Measurements from ENCODE around the gene BEND7. TPM values are rescaled to one million over a fixed set of nuclear protein-coding genes. Genes with fewer than 3 reads are reported as not detected.

BEND7 gene
- total and polyA plus RNA-seq, 2 of the 8 experiments (the other 6 are each of a cell fraction or from before 2014, with no cell fraction given): 1.9 to 8.2 TPM

DNA sequence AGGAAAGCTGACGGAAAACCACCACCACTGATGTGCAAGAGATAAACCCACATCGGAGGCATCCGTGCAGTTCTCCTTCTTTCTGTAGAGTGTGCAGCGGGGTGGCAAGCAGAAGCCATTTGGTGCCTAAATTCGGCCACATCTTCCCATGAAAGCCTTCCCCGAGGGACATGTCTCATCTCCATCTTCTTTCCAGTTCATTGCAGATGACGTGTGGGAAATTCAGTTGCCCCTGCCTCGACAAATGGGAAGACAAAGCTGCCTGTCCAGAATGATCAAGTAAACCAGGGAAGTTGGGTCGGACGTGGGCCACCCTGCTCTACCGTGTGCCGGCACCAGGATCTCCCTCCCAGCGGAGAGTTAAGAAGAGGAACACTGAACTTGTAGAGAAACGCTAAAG is 14.5 kb downstream of the BEND7 start:
- TF ChIP-seq, protein P1, sequence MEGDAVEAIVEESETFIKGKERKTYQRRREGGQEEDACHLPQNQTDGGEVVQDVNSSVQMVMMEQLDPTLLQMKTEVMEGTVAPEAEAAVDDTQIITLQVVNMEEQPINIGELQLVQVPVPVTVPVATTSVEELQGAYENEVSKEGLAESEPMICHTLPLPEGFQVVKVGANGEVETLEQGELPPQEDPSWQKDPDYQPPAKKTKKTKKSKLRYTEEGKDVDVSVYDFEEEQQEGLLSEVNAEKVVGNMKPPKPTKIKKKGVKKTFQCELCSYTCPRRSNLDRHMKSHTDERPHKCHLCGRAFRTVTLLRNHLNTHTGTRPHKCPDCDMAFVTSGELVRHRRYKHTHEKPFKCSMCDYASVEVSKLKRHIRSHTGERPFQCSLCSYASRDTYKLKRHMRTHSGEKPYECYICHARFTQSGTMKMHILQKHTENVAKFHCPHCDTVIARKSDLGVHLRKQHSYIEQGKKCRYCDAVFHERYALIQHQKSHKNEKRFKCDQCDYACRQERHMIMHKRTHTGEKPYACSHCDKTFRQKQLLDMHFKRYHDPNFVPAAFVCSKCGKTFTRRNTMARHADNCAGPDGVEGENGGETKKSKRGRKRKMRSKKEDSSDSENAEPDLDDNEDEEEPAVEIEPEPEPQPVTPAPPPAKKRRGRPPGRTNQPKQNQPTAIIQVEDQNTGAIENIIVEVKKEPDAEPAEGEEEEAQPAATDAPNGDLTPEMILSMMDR (IDR thresholded peaks at IDR 0.05; ENCODE audit: control extremely low read depth in 1 of 3, insufficient read depth in 1 of 3, low read depth in 1 of 3, low read length in 3 of 3): no peak
- TF ChIP-seq GABPA (IDR thresholded peaks at IDR 0.05; ENCODE audit: borderline replicate concordance, insufficient read depth, low read length): no peak
- no peak for TF ChIP-seq SP1 (IDR thresholded peaks at IDR 0.05; ENCODE audit: low read depth, low read length)
- no peak for TF ChIP-seq BRCA1 (IDR thresholded peaks at IDR 0.05; ENCODE audit: low read depth, low read length)
- H3K79me1 ChIP-seq (ENCODE audit: low read depth, low read length): no peaks in the 10 kb centered on the region
- H2BK5ac ChIP-seq (ENCODE audit: low read depth, low read length): no peak overlapping the region
- no peak overlapping the region for H3K18ac ChIP-seq (ENCODE audit: extremely low read depth, low read length)
- H2BK120ac ChIP-seq (replicated peaks; ENCODE audit: low read depth, low read length): no peak overlapping the region
- no peak overlapping the region for H2BK15ac ChIP-seq (ENCODE audit: low read length)
- H3K4me1 ChIP-seq (replicated peaks in 1 of 4; ENCODE audit: control insufficient read depth in 3 of 4, insufficient read depth in 4 of 4, low read length in 3 of 4): no peaks in the 10 kb centered on the region
- H3K27ac ChIP-seq (ENCODE audit: low read depth, low read length): no peak overlapping the region
- H2BK12ac ChIP-seq (ENCODE audit: low read depth, low read length): no peak overlapping the region
- CTCF ChIA-PET (ENCODE audit: partially characterized antibody): interaction anchor here (0.7 to 1.8 kb wide), 2 partner anchors 22 to 142 kb away, joined by 3 to 6 read pairs; no protein-coding TSS in a partner anchor
- POLR2A ChIA-PET (ENCODE audit: partially characterized antibody): no interaction called here
- H3K14ac ChIP-seq (ENCODE audit: insufficient read length): no peak overlapping the region
- no peak overlapping the region for H4K8ac ChIP-seq (ENCODE audit: extremely low read depth, insufficient read depth, low read length)
- no peaks in the 10 kb centered on the region for H3K23me2 ChIP-seq (ENCODE audit: low read depth, low read length)
- H3K56ac ChIP-seq (replicated peaks; ENCODE audit: insufficient read length, low read depth, low read length): no peak overlapping the region
- no peak overlapping the region for H4K5ac ChIP-seq (ENCODE audit: insufficient read length, low read depth, low read length)
- no peaks in the 10 kb centered on the region for H3K36me3 ChIP-seq (ENCODE audit: control insufficient read depth in 2 of 4, insufficient read depth in 4 of 4, low read length in 3 of 4)
- H3K4me3 ChIP-seq (ENCODE audit: extremely low read depth in 1 of 4, insufficient read depth in 2 of 4, low read depth in 3 of 4, low read length in 4 of 4): no peak overlapping the region
- DNase-seq (ENCODE audit: low read depth in 1 of 2, low spot score in 2 of 2) (no peak), FAIRE-seq (no peak)
- H2AK5ac ChIP-seq (ENCODE audit: low read depth, low read length): no peak overlapping the region
- no peak overlapping the region for H3K4me2 ChIP-seq (ENCODE audit: insufficient read depth in 1 of 2, low read depth in 2 of 2, low read length in 2 of 2)
- 90% methylated on average over 14 of the region's 14 CpGs; no CpG with 5 or more reads in 1 of the 2 experiments for WGBS, 2 experiments (ENCODE audit: extremely low coverage in 1 of 2, insufficient coverage in 1 of 2, insufficient read length in 1 of 2, insufficient replicate concordance in 2 of 2, low coverage in 1 of 2, low lambda C conversion rate in 2 of 2, missing lambda C conversion rate in 1 of 2)
- H3K23ac ChIP-seq (ENCODE audit: insufficient read length): no peak overlapping the region
- no peak overlapping the region for H2BK20ac ChIP-seq (ENCODE audit: low read length)
- H4K91ac ChIP-seq (replicated peaks; ENCODE audit: insufficient read length, low read length): no peak overlapping the region
- H3K4ac ChIP-seq (replicated peaks; ENCODE audit: insufficient read length, low read depth, low read length): no peak overlapping the region
- no peak overlapping the region for H2AFZ ChIP-seq (ENCODE audit: low read length)
- no peaks in the 10 kb centered on the region for H4K20me1 ChIP-seq (replicated peaks in 1 of 2; ENCODE audit: control insufficient read depth in 1 of 2, insufficient read depth in 2 of 2, low read length in 2 of 2)
- no peaks in the 10 kb centered on the region for H3K79me2 ChIP-seq (ENCODE audit: control insufficient read depth in 1 of 2, insufficient read depth in 2 of 2, low read length in 2 of 2)
- no peak overlapping the region for H3K9ac ChIP-seq (replicated peaks in 1 of 4; ENCODE audit: extremely low read depth in 1 of 4, low read depth in 3 of 4, low read length in 3 of 4)
- no peaks in the 10 kb centered on the region for H3K9me3 ChIP-seq (ENCODE audit: insufficient read depth in 2 of 2, low read depth in 1 of 2, low read length in 1 of 2)
- H3K27me3 ChIP-seq (replicated peaks in 1 of 4; ENCODE audit: control insufficient read depth in 3 of 4, extremely low read depth in 1 of 4, insufficient read depth in 3 of 4, low read length in 3 of 4): no peaks in the 10 kb centered on the region
